Neutrophil (primary cell): ENCODE results near the gene SDE2.

Source experiments
- H3K27ac ChIP-seq: fragments of 200-600 bp; sonication (generic); 2 replicates; pipeline ENCODE4 v1.5.1; 2016; ENCODE audit warnings: mild to moderate bottlenecking, moderate library complexity
- H3K27me3 ChIP-seq: fragments of 200-600 bp; sonication (generic); 2 replicates; pipeline ENCODE4 v1.6.0; 2016; ENCODE audit warnings: mild to moderate bottlenecking
- H3K36me3 ChIP-seq: fragments of 200-600 bp; sonication (generic); 2 replicates; pipeline ENCODE4 v1.5.1; 2017
- H3K4me1 ChIP-seq, 2 experiments: fragments of 200-600 bp in 1 of 2; sonication (generic) in 1 of 2; 1 replicate in 1 of 2; 2 replicates in 1 of 2; pipeline versions ENCODE4 v1.5.1 to v1.6.1; 2013 to 2016; ENCODE audit warnings: low read depth in 1 of 2, low read length in 1 of 2, mild to moderate bottlenecking in 1 of 2, moderate library complexity in 1 of 2; ENCODE audit not compliant: control insufficient read depth in 1 of 2, insufficient read depth in 1 of 2
- H3K4me3 ChIP-seq, 2 experiments: fragments of 200-600 bp in 1 of 2; sonication (generic) in 1 of 2; 1 replicate in 1 of 2; 2 replicates in 1 of 2; pipeline ENCODE4 v1.5.1; 2013 to 2016; ENCODE audit warnings: low read depth in 1 of 2, low read length in 1 of 2, mild to moderate bottlenecking in 1 of 2, moderate library complexity in 1 of 2
- H3K9me3 ChIP-seq: fragments of 200-600 bp; sonication (generic); 2 replicates; pipeline ENCODE4 v1.5.1; 2016
- TF ChIP-seq, protein P1 (sequence below): fragments of 200-600 bp; sonication (generic); IDR thresholded peaks from 2 replicates; pipeline ENCODE4 v1.5.1; 2016; ENCODE audit warnings: antibody characterized with exemption

The SDE2 gene

DNA sequence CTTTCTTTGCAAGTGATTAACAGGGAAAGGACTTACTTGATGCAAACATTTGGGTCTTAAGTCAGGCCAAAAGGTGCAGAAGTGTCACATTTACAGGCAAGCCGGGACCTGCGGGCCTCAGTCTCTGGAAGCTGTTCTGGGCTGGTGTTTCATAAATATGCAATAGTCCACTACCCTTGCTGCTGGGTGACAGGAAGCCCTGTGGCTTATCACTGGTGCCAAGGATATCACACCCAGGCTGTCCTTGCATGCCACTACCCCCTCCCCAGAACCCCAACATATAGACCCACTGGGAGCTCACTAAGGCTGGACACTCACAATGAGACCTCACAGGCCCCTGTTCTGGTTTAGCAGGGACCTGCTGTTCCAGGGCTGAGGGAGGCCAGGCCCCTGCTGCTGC is 54.8 kb downstream of the SDE2 start:
- TF ChIP-seq, protein P1, sequence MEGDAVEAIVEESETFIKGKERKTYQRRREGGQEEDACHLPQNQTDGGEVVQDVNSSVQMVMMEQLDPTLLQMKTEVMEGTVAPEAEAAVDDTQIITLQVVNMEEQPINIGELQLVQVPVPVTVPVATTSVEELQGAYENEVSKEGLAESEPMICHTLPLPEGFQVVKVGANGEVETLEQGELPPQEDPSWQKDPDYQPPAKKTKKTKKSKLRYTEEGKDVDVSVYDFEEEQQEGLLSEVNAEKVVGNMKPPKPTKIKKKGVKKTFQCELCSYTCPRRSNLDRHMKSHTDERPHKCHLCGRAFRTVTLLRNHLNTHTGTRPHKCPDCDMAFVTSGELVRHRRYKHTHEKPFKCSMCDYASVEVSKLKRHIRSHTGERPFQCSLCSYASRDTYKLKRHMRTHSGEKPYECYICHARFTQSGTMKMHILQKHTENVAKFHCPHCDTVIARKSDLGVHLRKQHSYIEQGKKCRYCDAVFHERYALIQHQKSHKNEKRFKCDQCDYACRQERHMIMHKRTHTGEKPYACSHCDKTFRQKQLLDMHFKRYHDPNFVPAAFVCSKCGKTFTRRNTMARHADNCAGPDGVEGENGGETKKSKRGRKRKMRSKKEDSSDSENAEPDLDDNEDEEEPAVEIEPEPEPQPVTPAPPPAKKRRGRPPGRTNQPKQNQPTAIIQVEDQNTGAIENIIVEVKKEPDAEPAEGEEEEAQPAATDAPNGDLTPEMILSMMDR, result no peak
- Histone ChIP-seq H3K4me1 (peaks cover 4 to 7% of the 10 kb centered on the region in 2 experiments), H3K27ac (no peak overlapping the region), H3K4me3 (no peak overlapping the region), H3K27me3 (peaks cover 8% of the 10 kb centered on the region), H3K9me3 (no peaks in the 10 kb centered on the region), H3K36me3 (no peaks in the 10 kb centered on the region)

DNA sequence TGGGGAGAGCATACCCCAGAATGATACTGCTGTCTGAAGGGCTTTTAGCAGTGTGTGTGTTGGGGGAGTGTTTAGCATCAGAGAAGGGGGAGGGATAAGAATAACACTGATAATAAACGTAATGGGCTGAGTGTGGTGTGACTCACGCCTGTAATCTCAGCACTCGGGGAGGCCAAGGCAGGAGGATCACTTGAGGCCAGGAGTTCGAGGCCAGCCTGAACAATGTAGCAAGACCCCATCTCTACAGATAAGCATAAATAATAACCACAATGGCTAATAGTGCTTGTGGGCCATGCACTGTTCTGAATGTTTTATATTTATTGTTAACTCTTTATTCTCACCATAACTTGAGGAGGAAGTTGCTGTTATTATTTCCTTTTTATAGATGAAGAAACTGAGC is 55.6 kb downstream of the SDE2 start:
- Histone ChIP-seq H3K36me3 (no peaks in the 10 kb centered on the region), H3K4me1 (peaks cover 4 to 7% of the 10 kb centered on the region in 2 experiments), H3K27me3 (peaks cover 15% of the 10 kb centered on the region), H3K27ac (no peak overlapping the region), H3K9me3 (no peaks in the 10 kb centered on the region), H3K4me3 (no peak overlapping the region)
- TF ChIP-seq, protein P1, result no peak

DNA sequence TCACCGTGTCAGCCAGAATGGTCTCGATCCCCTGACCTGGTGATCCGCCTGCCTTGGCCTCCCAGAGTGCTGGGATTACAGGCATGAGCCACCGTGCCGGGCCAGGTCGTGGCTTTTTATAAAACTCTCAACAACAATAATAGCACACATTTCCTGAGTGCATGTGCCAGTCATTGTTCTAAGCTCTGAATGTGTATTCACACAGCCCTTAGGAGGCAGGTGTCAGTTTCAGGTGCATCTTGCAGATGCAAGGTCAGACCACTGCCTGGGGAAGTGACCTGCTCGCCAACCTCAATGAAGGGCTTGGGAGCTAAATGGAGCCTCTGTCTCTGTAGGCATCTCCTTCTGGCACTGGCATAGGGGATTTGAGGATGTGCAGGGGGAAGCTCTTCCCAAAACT is 56.6 kb downstream of the SDE2 start:
- H3K36me3 ChIP-seq, result no peaks in the 10 kb centered on the region
- TF ChIP-seq, protein P1, result no peak
- peaks cover 4 to 7% of the 10 kb centered on the region in 2 experiments for H3K4me1 ChIP-seq
- H3K27ac ChIP-seq, result no peak overlapping the region
- peaks cover 15% of the 10 kb centered on the region for H3K27me3 ChIP-seq
- H3K9me3 ChIP-seq, result no peaks in the 10 kb centered on the region
- no peak overlapping the region for H3K4me3 ChIP-seq

DNA sequence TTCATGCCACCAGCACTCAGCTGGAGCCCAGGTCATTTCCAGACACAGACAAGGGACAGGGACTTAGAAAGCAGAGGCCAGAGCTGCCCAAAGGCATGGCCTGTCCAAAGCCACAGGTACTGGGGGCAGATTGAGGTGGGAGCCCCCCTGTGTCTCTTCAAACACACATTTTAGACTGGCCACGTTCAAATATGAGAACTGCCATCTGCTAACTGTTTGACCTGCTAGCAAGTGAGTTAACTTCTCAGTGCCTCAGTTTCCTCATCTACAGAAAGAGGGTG is 57.3 kb downstream of the SDE2 start:
- TF ChIP-seq, protein P1, result no peak
- Histone ChIP-seq H3K4me1 (peaks cover 4 to 7% of the 10 kb centered on the region in 2 experiments), H3K27ac (no peak overlapping the region), H3K36me3 (no peaks in the 10 kb centered on the region), H3K9me3 (no peaks in the 10 kb centered on the region), H3K4me3 (no peak overlapping the region), H3K27me3 (peaks cover 15% of the 10 kb centered on the region)

DNA sequence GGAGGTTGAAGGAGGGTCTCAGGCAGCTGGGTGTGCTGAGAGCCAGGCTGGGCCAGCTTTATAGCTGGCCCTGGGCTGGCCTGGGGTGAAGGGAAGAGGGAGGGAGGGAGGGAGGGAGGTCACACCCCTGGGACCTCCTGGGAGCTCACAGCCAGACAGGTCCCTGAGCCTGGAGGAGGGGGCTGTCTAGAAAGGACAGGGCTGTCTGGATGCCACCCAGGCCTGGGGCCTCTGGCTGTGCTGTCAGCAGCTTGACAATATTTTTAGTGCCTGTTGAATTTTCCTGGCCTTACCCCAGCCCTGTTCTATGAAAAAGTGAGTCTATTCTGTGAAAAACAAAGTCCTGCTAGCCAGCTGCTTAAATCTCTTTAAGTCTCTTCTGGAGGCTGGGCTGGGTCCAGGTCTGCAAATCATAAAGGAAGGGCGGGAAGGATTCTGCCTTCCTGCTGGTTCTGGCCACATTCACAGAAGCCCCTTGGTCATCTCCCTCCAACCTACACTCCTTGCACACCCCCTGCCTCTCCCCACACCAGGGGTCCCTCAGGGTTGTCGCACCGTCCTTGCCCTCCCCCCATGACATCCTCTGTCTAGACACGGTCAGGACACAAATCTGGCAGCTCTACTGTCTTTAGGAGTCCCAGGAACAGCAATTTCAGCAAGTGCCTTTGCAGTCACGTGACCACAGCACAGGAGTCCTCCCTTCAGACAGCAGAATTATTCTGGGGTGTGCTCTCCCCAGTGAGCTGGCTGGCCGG is 57.8 kb downstream of the SDE2 start, which contains the start of gene LEFTY2:
Gene LEFTY2, minus strand, starts transcription at position 34 of the 755 bp plus-strand sequence. CDS start 80 bp downstream, outside the sequence.
- Histone ChIP-seq H3K27ac (no peak within 1 kb of the TSS), H3K9me3 (no peaks in the 10 kb centered on the region), H3K36me3 (no peaks in the 10 kb centered on the region), H3K4me3 (no peak within 1 kb of the TSS), H3K27me3 (peaks cover 15% of the 10 kb centered on the region), H3K4me1 (peaks cover 4 to 7% of the 10 kb centered on the region in 2 experiments)
- TF ChIP-seq, protein P1, result no peak
